ENCODE results near the gene NMT2. TPM values are rescaled to one million over a fixed set of nuclear protein-coding genes. Genes with fewer than 3 reads are reported as not detected.

NMT2 gene
- total RNA-seq, 1 donor from 2014 or later = 15.2 TPM

DNA sequence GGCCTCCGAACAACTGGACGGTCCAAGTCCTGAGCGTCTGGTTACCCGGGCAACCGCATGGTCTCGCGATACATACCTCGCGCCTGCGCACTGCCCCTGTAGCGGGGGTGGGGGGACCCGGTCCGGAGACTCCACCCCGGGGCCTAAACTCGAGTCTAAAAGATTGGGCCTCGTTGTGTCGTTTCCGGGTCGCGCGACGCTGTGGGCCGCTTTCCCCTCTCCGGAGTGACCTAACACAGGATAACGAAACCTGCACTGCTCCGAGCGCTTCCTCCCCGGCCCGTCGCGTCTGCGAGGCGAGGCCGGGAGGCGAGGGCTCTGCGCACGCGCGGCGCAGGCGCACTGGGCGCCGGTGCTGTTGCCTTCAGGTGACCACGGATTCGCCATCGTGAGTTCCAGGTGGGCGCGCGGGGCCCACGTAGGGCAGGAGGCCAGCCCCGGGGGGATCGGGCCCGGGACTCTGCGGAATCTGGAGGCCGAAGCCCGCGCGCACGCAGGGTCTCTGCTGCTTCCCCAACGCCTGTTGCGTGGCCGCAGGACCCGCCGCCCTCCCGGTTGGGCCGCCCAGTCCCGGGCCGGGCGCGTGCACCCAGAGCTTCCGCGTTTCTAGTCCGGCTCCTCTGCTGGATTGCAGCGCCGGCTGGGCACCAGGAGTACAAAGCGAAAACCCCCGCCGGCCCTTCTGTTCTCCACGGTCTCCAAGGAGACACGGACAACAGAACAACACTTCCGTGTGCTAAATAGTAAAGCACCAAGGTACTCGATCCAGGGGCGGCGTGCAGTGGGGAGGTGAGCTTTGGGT lies 71.3 kb downstream of the NMT2 start, which contains the start of gene RPP38:
Gene RPP38 (plus strand): TSS at position 345 of the 802 bp plus-strand sequence. CDS start 5,960 bp downstream, outside the sequence.
- intact Hi-C loops (cut with DNase I) = loop anchor here (10.0 kb wide), 1 partner anchor 142 kb away; the partner anchor contains the start of genes DCLRE1C and MEIG1
- H3K27ac ChIP-seq = peak within 1 kb of the TSS; percentile 93
- peaks cover 0 to 8% of the 10 kb centered on the region in 2 donors for H3K36me3 ChIP-seq
- H3K9me3 ChIP-seq = no peaks in the 10 kb centered on the region
- peak in 1 of 2 donors; percentile 96 for DNase-seq (ENCODE audit: extremely low spot score in 2 of 2)
- H3K4me3 ChIP-seq = peak within 1 kb of the TSS; percentile 77 to 92
- H3K4me1 ChIP-seq = peaks cover 36% of the 10 kb centered on the region
- TF ChIP-seq, protein P1, sequence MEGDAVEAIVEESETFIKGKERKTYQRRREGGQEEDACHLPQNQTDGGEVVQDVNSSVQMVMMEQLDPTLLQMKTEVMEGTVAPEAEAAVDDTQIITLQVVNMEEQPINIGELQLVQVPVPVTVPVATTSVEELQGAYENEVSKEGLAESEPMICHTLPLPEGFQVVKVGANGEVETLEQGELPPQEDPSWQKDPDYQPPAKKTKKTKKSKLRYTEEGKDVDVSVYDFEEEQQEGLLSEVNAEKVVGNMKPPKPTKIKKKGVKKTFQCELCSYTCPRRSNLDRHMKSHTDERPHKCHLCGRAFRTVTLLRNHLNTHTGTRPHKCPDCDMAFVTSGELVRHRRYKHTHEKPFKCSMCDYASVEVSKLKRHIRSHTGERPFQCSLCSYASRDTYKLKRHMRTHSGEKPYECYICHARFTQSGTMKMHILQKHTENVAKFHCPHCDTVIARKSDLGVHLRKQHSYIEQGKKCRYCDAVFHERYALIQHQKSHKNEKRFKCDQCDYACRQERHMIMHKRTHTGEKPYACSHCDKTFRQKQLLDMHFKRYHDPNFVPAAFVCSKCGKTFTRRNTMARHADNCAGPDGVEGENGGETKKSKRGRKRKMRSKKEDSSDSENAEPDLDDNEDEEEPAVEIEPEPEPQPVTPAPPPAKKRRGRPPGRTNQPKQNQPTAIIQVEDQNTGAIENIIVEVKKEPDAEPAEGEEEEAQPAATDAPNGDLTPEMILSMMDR (IDR thresholded peaks at IDR 0.05) = no peak
- TF ChIP-seq POLR2A (IDR thresholded peaks at IDR 0.05) (no peak), POLR2AphosphoS5 (IDR thresholded peaks at IDR 0.05; ENCODE audit: insufficient read depth in 1 of 2, low read depth in 1 of 2) (peak; percentile 82 to 85)
- H3K27me3 ChIP-seq = no peaks in the 10 kb centered on the region

- peaks cover 36% of the 10 kb centered on the region for H3K4me1 ChIP-seq
- peak overlapping the region; percentile 77 to 92 for H3K4me3 ChIP-seq
- H3K27me3 ChIP-seq = no peaks in the 10 kb centered on the region
- DNase-seq (ENCODE audit: extremely low spot score in 2 of 2) = no peak
- intact Hi-C loops (cut with DNase I) = loop anchor here (10.0 kb wide), 1 partner anchor 142 kb away; the partner anchor contains the start of genes DCLRE1C and MEIG1
- no peak for TF ChIP-seq POLR2AphosphoS5 (IDR thresholded peaks at IDR 0.05; ENCODE audit: insufficient read depth in 1 of 2, low read depth in 1 of 2)
- peak overlapping the region; percentile 93 for H3K27ac ChIP-seq
- H3K9me3 ChIP-seq = no peaks in the 10 kb centered on the region
- H3K36me3 ChIP-seq = peaks cover 0 to 8% of the 10 kb centered on the region in 2 donors
These were observed 71.9 kb downstream of the NMT2 start for GRCh38 chr10:15096661-15097010.

- Histone ChIP-seq H3K4me3 (no peak overlapping the region), H3K4me1 (peaks cover 17% of the 10 kb centered on the region), H3K27ac (no peak overlapping the region), H3K9me3 (no peaks in the 10 kb centered on the region), H3K27me3 (no peaks in the 10 kb centered on the region), H3K36me3 (no peaks in the 10 kb centered on the region)
- DNase-seq (ENCODE audit: extremely low spot score in 2 of 2) = no peak
- TF ChIP-seq, protein P1 (IDR thresholded peaks at IDR 0.05) = no peak
- TF ChIP-seq POLR2AphosphoS5 (IDR thresholded peaks at IDR 0.05; ENCODE audit: insufficient read depth in 1 of 2, low read depth in 1 of 2) (no peak), POLR2A (IDR thresholded peaks at IDR 0.05) (no peak)
- intact Hi-C loops (cut with DNase I) = loop anchor here (10.0 kb wide), 1 partner anchor 138 kb away; the partner anchor contains the start of genes DCLRE1C and MEIG1
These were observed 75.6 kb downstream of the NMT2 start for GRCh38 chr10:15092855-15093408.

- Histone ChIP-seq H3K36me3 (no peaks in the 10 kb centered on the region), H3K27me3 (no peaks in the 10 kb centered on the region), H3K4me3 (no peak overlapping the region), H3K9me3 (no peaks in the 10 kb centered on the region), H3K4me1 (peaks cover 10% of the 10 kb centered on the region), H3K27ac (no peak overlapping the region)
- no peak for DNase-seq (ENCODE audit: extremely low spot score in 2 of 2)
- intact Hi-C loops (cut with DNase I) = loop anchor here (10.0 kb wide), 1 partner anchor 137 kb away; the partner anchor contains the start of genes DCLRE1C and MEIG1
- no peak for TF ChIP-seq POLR2AphosphoS5 (IDR thresholded peaks at IDR 0.05; ENCODE audit: insufficient read depth in 1 of 2, low read depth in 1 of 2)
- TF ChIP-seq, protein P1 (IDR thresholded peaks at IDR 0.05) = no peak
- no peak for TF ChIP-seq POLR2A (IDR thresholded peaks at IDR 0.05)
These were observed 77.1 kb downstream of the NMT2 start for GRCh38 chr10:15091418-15091817.

DNA sequence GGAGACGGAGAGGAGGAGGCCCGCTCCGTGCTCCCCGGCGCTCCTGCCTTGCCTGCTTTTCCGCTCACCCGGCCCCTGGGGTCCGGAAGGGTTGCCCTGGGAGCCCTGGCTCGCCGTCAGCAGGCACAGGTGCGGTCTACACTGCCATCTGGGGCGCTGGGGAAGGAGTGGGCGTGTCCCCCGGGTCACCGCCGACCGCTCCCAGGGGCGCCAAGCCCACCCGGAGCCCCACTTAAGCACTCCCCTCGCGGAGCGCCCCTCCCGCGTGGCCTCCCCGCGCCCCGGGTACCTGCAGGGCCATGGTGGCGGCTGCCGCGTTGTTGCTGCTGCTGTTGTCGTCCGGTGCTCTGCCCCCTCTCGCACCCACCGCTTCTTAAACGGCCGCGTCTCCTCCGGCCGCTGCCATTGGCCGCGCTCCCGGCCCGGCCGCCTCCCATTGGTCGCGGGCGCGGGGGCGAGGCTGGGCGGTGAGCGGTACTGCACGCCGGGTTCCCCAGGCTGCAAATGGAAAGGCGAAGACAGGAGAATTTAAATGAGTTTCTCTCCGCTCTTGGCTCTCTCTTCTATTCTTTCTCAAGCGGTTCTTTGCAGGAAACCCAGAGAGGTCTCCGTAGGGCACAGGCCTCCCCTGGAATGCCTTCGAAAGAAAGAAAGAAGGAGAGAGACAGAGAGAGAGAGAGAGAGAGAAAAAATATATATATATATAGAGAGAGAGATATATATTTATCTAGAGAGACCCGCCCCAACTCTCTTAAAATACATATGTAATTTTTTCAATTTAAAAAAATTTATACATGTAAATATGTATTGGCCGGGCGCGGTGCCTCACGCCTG lies 79.8 kb downstream of the NMT2 start, which contains the start of gene ACBD7:
Gene ACBD7 (minus strand): TSS at position 349 of the 834 bp plus-strand sequence. CDS start 48 bp downstream, at position 301.
- H3K27ac ChIP-seq = no peak within 1 kb of the TSS
- H3K27me3 ChIP-seq = no peaks in the 10 kb centered on the region
- no peaks in the 10 kb centered on the region for H3K36me3 ChIP-seq
- H3K9me3 ChIP-seq = no peaks in the 10 kb centered on the region
- TF ChIP-seq POLR2AphosphoS5 (IDR thresholded peaks at IDR 0.05; ENCODE audit: insufficient read depth in 1 of 2, low read depth in 1 of 2) (peak in 1 of 2 donors; percentile 28), POLR2A (IDR thresholded peaks at IDR 0.05) (no peak)
- TF ChIP-seq, protein P1 (IDR thresholded peaks at IDR 0.05) = peak in 2 of 3 experiments; percentile 28 to 60
- H3K4me3 ChIP-seq = peak within 1 kb of the TSS; percentile 48 to 51
- intact Hi-C loops (cut with DNase I) = no loop called here
- H3K4me1 ChIP-seq = peaks cover 18% of the 10 kb centered on the region
- DNase-seq (ENCODE audit: extremely low spot score in 2 of 2) = no peak
